Fibroblast of the aortic adventitia (primary cell): Measurements from ENCODE around the gene EYS. TPM values are rescaled to one million over a fixed set of nuclear protein-coding genes. Genes with fewer than 3 reads are reported as not detected.
"Not testable (repeated sequence)": the region's sequence is repeated elsewhere in the genome, so short reads cannot be mapped to it uniquely, and the experiment has no call there.

Experiments
- DNase-seq: peaks from one replicate; pipeline ENCODE4 v3.0.0-alpha.2; 2010; ENCODE audit warnings: low read depth
- H3K4me3 ChIP-seq: 2 replicates; pipeline ENCODE4 v1.5.1; 2011; ENCODE audit warnings: low read depth, mild to moderate bottlenecking, control low read depth, low read length, moderate library complexity
- CTCF ChIP-seq: IDR thresholded peaks from 2 replicates; pipeline ENCODE4 v1.5.1; 2011; ENCODE audit warnings: mild to moderate bottlenecking, low read length, control low read depth, inconsistent platforms; ENCODE audit not compliant: insufficient read depth
- total RNA-seq: library from RNA; depleted of rRNA; stranded (reverse); fragments of >200 nt; gene quantifications from 2 replicates; pipeline ENCODE4 v1.2.3, GENCODE V29; 2012; ENCODE audit warnings: low replicate concordance

The EYS gene
- total RNA-seq, 1 donor: 0.09 TPM

- TF ChIP-seq CTCF: no peak
- no peak for DNase-seq
- H3K4me3 ChIP-seq: no peak overlapping the region
Observed at GRCh38 chr6:65610746-65611145, 96.3 kb downstream of the EYS start.

- no peak for DNase-seq
- no peak overlapping the region for H3K4me3 ChIP-seq
- no peak for TF ChIP-seq CTCF
Observed at GRCh38 chr6:65595540-65595939, 111.5 kb downstream of the EYS start.

GRCh38 chr6:65570340-65570739 lies 136.7 kb downstream of the EYS start:
- no peak for TF ChIP-seq CTCF
- DNase-seq: no peak
- no peak overlapping the region for H3K4me3 ChIP-seq

GRCh38 chr6:65569505-65569904 lies 137.5 kb downstream of the EYS start:
- no peak for TF ChIP-seq CTCF
- DNase-seq: no peak
- H3K4me3 ChIP-seq: no peak overlapping the region

- DNase-seq, H3K4me3 ChIP-seq: not testable (repeated sequence)
Observed at GRCh38 chr6:65569056-65569455, 138.0 kb downstream of the EYS start.

- H3K4me3 ChIP-seq: no peak overlapping the region
Observed at GRCh38 chr6:65566117-65566516, 140.9 kb downstream of the EYS start.

GRCh38 chr6:65558071-65558470 lies 149.0 kb downstream of the EYS start:
- no peak overlapping the region for H3K4me3 ChIP-seq
- no peak for DNase-seq
- no peak for TF ChIP-seq CTCF

More at GRCh38 chr6:65566117-65566516, 140.9 kb downstream of the EYS start:
- DNase-seq: no peak
- no peak for TF ChIP-seq CTCF
